ENCODE results near the gene PATE3. TPM values are rescaled to one million over a fixed set of nuclear protein-coding genes. Genes with fewer than 3 reads are reported as not detected.

The PATE3 gene, protein sequence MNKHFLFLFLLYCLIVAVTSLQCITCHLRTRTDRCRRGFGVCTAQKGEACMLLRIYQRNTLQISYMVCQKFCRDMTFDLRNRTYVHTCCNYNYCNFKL
- total RNA-seq (not detected), polyA plus RNA-seq (not detected)

DNA sequence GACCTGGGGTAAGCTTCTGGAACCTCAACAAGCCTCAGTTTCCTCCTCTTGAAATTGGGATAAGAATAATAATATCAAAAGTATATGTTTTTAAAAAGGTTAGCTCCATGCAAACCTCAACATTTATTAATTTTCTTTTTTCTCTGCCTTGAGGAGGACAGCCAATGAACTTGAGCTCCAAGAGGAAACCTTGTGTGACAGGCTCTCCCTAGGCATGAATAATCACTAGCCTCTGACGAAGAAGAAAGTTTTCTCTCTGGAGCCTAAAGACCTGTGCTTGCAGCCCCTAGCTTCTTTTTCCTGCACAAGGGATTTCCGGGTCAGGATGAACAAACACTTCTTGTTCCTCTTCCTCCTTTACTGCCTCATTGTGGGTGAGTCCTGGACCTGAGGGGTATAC is at the start of gene PATE3:
Gene PATE3 (plus strand): TSS at position 301 of the 400 bp plus-strand sequence. CDS start 25 bp downstream, at position 326.
- TF ChIP-seq NR2F2 (IDR thresholded peaks at IDR 0.05), result no peak
- TF ChIP-seq JUND (IDR thresholded peaks at IDR 0.05), result no peak
- TF ChIP-seq, protein P1, sequence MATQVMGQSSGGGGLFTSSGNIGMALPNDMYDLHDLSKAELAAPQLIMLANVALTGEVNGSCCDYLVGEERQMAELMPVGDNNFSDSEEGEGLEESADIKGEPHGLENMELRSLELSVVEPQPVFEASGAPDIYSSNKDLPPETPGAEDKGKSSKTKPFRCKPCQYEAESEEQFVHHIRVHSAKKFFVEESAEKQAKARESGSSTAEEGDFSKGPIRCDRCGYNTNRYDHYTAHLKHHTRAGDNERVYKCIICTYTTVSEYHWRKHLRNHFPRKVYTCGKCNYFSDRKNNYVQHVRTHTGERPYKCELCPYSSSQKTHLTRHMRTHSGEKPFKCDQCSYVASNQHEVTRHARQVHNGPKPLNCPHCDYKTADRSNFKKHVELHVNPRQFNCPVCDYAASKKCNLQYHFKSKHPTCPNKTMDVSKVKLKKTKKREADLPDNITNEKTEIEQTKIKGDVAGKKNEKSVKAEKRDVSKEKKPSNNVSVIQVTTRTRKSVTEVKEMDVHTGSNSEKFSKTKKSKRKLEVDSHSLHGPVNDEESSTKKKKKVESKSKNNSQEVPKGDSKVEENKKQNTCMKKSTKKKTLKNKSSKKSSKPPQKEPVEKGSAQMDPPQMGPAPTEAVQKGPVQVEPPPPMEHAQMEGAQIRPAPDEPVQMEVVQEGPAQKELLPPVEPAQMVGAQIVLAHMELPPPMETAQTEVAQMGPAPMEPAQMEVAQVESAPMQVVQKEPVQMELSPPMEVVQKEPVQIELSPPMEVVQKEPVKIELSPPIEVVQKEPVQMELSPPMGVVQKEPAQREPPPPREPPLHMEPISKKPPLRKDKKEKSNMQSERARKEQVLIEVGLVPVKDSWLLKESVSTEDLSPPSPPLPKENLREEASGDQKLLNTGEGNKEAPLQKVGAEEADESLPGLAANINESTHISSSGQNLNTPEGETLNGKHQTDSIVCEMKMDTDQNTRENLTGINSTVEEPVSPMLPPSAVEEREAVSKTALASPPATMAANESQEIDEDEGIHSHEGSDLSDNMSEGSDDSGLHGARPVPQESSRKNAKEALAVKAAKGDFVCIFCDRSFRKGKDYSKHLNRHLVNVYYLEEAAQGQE (IDR thresholded peaks at IDR 0.05), result no peak
- no peak for DNase-seq (ENCODE audit: low spot score)
- H3K9me3 ChIP-seq (ENCODE audit: control insufficient read depth in 4 of 4, low read length in 3 of 4), result peaks cover 0 to 2% (median under 1%) of the 10 kb centered on the region in 4 donors
- no peak within 1 kb of the TSS for H3K9ac ChIP-seq (ENCODE audit: low read depth in 1 of 2, low read length in 2 of 2)
- no peaks in the 10 kb centered on the region for H3K36me3 ChIP-seq (ENCODE audit: control insufficient read depth in 4 of 4, insufficient read depth in 3 of 4, low read depth in 1 of 4, low read length in 3 of 4)
- H3K4me1 ChIP-seq (ENCODE audit: control insufficient read depth in 4 of 4, insufficient read depth in 4 of 4, low read length in 3 of 4), result no peaks in the 10 kb centered on the region
- H3K4me3 ChIP-seq (ENCODE audit: low read depth in 1 of 3, low read length in 3 of 3), result no peak within 1 kb of the TSS
- WGBS, result 48% methylated on average over 2 of the region's 2 CpGs
- no peak within 1 kb of the TSS for H3K27ac ChIP-seq (ENCODE audit: low read depth in 1 of 2, low read length in 2 of 2)
- no peaks in the 10 kb centered on the region for H3K27me3 ChIP-seq (ENCODE audit: control insufficient read depth in 4 of 4, insufficient read depth in 4 of 4, low read length in 3 of 4)

DNA sequence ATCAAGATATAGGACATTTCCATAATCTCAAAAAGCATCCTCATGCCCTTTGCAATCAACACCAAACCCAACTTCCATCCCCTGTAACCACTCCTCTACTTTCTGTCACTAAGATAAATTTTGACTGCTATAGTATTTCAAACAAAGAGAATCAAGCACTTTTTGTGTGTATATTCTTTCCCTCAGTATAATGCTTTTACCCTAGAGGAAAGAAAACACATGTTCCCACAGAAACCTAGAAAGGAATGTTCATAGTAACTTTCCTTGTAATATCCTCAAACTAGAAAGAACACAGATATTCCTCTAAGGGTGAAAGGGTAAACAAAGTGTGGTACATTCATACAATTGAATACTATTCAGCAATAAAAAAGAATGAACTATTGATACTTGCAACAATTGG is 47.3 kb upstream of the PATE3 start:
- no peak overlapping the region for H3K9ac ChIP-seq (ENCODE audit: low read depth in 1 of 2, low read length in 2 of 2)
- no peak overlapping the region for H3K27ac ChIP-seq (ENCODE audit: low read depth in 1 of 2, low read length in 2 of 2)
- H3K27me3 ChIP-seq (ENCODE audit: control insufficient read depth in 4 of 4, insufficient read depth in 4 of 4, low read length in 3 of 4), result peaks cover 0 to 7% (median 0%) of the 10 kb centered on the region in 4 donors
- H3K9me3 ChIP-seq (ENCODE audit: control insufficient read depth in 4 of 4, low read length in 3 of 4), result peaks cover 0 to 1% (median 0%) of the 10 kb centered on the region in 4 donors
- no peak for DNase-seq (ENCODE audit: low spot score)
- H3K4me3 ChIP-seq (ENCODE audit: low read depth in 1 of 3, low read length in 3 of 3), result no peak overlapping the region
- no peaks in the 10 kb centered on the region for H3K4me1 ChIP-seq (ENCODE audit: control insufficient read depth in 4 of 4, insufficient read depth in 4 of 4, low read length in 3 of 4)
- TF ChIP-seq TAF1 (conservative IDR thresholded peaks at IDR 0.05), result no peak
- TF ChIP-seq, protein P2, sequence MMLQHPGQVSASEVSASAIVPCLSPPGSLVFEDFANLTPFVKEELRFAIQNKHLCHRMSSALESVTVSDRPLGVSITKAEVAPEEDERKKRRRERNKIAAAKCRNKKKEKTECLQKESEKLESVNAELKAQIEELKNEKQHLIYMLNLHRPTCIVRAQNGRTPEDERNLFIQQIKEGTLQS (IDR thresholded peaks at IDR 0.05), result no peak
- TF ChIP-seq RAD21 (IDR thresholded peaks at IDR 0.05), result no peak
- TF ChIP-seq, protein P3, sequence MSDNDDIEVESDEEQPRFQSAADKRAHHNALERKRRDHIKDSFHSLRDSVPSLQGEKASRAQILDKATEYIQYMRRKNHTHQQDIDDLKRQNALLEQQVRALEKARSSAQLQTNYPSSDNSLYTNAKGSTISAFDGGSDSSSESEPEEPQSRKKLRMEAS (IDR thresholded peaks at IDR 0.05), result no peak
- TF ChIP-seq, protein P4, sequence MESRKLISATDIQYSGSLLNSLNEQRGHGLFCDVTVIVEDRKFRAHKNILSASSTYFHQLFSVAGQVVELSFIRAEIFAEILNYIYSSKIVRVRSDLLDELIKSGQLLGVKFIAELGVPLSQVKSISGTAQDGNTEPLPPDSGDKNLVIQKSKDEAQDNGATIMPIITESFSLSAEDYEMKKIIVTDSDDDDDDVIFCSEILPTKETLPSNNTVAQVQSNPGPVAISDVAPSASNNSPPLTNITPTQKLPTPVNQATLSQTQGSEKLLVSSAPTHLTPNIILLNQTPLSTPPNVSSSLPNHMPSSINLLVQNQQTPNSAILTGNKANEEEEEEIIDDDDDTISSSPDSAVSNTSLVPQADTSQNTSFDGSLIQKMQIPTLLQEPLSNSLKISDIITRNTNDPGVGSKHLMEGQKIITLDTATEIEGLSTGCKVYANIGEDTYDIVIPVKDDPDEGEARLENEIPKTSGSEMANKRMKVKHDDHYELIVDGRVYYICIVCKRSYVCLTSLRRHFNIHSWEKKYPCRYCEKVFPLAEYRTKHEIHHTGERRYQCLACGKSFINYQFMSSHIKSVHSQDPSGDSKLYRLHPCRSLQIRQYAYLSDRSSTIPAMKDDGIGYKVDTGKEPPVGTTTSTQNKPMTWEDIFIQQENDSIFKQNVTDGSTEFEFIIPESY (IDR thresholded peaks at IDR 0.05), result no peak
- TF ChIP-seq, protein P5, sequence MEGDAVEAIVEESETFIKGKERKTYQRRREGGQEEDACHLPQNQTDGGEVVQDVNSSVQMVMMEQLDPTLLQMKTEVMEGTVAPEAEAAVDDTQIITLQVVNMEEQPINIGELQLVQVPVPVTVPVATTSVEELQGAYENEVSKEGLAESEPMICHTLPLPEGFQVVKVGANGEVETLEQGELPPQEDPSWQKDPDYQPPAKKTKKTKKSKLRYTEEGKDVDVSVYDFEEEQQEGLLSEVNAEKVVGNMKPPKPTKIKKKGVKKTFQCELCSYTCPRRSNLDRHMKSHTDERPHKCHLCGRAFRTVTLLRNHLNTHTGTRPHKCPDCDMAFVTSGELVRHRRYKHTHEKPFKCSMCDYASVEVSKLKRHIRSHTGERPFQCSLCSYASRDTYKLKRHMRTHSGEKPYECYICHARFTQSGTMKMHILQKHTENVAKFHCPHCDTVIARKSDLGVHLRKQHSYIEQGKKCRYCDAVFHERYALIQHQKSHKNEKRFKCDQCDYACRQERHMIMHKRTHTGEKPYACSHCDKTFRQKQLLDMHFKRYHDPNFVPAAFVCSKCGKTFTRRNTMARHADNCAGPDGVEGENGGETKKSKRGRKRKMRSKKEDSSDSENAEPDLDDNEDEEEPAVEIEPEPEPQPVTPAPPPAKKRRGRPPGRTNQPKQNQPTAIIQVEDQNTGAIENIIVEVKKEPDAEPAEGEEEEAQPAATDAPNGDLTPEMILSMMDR (IDR thresholded peaks at IDR 0.05; ENCODE audit: low read depth, low read length, missing input control), result no peak
- no peak for TF ChIP-seq SP1 (IDR thresholded peaks at IDR 0.05)
- TF ChIP-seq YY1 (IDR thresholded peaks at IDR 0.05), result no peak
- no peak for TF ChIP-seq EGR1 (IDR thresholded peaks at IDR 0.05; ENCODE audit: low read depth in 2 of 2)
- no peak for TF ChIP-seq GABPA (IDR thresholded peaks at IDR 0.05 in 1 of 2, conservative IDR thresholded peaks at IDR 0.05 in 1 of 2)
- no peak for TF ChIP-seq HNF4G (IDR thresholded peaks at IDR 0.05)
- no peak for TF ChIP-seq HNF4A (conservative IDR thresholded peaks at IDR 0.05)
- no peak for TF ChIP-seq FOXA2 (IDR thresholded peaks at IDR 0.05)
- TF ChIP-seq JUND (IDR thresholded peaks at IDR 0.05), result no peak
- TF ChIP-seq RXRA (IDR thresholded peaks at IDR 0.05), result no peak
- TF ChIP-seq NR2F2 (IDR thresholded peaks at IDR 0.05), result no peak
- TF ChIP-seq, protein P1 (IDR thresholded peaks at IDR 0.05), result no peak
- no peak for TF ChIP-seq FOXA1 (IDR thresholded peaks at IDR 0.05)
- H3K36me3 ChIP-seq (ENCODE audit: control insufficient read depth in 4 of 4, insufficient read depth in 3 of 4, low read depth in 1 of 4, low read length in 3 of 4), result no peaks in the 10 kb centered on the region

Measured in liver (tissue), 9 donors.